Naive thymus-derived CD4-positive, alpha-beta T cell (primary cell): Measurements from ENCODE around the gene LCN10. TPM values are rescaled to one million over a fixed set of nuclear protein-coding genes. Genes with fewer than 3 reads are reported as not detected.

Experiments
- ATAC-seq: fragments of 150-1000 bp; cut with Tn5 transposase; 2 replicates; pipeline ENCODE4 v1.10.0; 2021; ENCODE audit warnings: mild to moderate bottlenecking, moderate library complexity
- CTCF ChIA-PET: fragments of 350-600 bp; sonication (Branson Sonifier 250); formaldehyde crosslinking; loops from one replicate; lab custom pipeline; 2021; ENCODE audit warnings: antibody characterized with exemption; lab: Charles Lee
- POLR2A ChIA-PET: fragments of 350-600 bp; sonication (Branson Sonifier 250); formaldehyde crosslinking; loops from one replicate; lab custom pipeline; 2021; ENCODE audit warnings: antibody characterized with exemption, inconsistent platforms; lab: Charles Lee
- DNase-seq, 9 donors: peaks; one replicate each; pipeline versions ENCODE4 v3.0.0 to v3.0.0-alpha.2; 2020 to 2022; ENCODE audit warnings: mixed read lengths in 1 of 9
- H3K27ac ChIP-seq: one replicate; pipeline ENCODE4 v1.7.0; 2013; ENCODE audit warnings: mild to moderate bottlenecking, low read depth, low read length, moderate library complexity
- H3K27me3 ChIP-seq, 2 donors: one replicate each; pipeline ENCODE4 v1.7.0; 2013; ENCODE audit warnings: low read length in 2 of 2, mild to moderate bottlenecking in 2 of 2, moderate library complexity in 2 of 2; ENCODE audit not compliant: control insufficient read depth in 2 of 2, insufficient read depth in 2 of 2
- H3K36me3 ChIP-seq, 3 experiments: 1 replicate in 2 of 3; 2 replicates in 1 of 3; pipeline ENCODE4 v1.7.0; 2013; ENCODE audit warnings: low read length in 3 of 3, mild to moderate bottlenecking in 3 of 3, moderate library complexity in 1 of 3; ENCODE audit not compliant: insufficient read depth in 3 of 3, control insufficient read depth in 2 of 3
- H3K4me1 ChIP-seq, 2 donors: one replicate each; pipeline ENCODE4 v1.7.0; 2013; ENCODE audit warnings: low read length in 2 of 2, mild to moderate bottlenecking in 2 of 2, moderate library complexity in 1 of 2; ENCODE audit not compliant: control insufficient read depth in 2 of 2, insufficient read depth in 2 of 2
- H3K4me3 ChIP-seq: 2 replicates; pipeline ENCODE4 v1.7.0; 2013; ENCODE audit warnings: mild to moderate bottlenecking, low read length
- H3K9me3 ChIP-seq, 3 experiments: 1 replicate in 2 of 3; 2 replicates in 1 of 3; pipeline ENCODE4 v1.7.0; 2013; ENCODE audit warnings: low read length in 3 of 3; ENCODE audit not compliant: control insufficient read depth in 2 of 3
- H3K27ac Mint-ChIP-seq, 9 donors: one replicate each; pipeline ENCODE4 v1.8.0; 2020 to 2022; ENCODE audit warnings: mixed read lengths in 9 of 9, mild to moderate bottlenecking in 8 of 9, moderate library complexity in 5 of 9, inconsistent platforms in 2 of 9
- H3K27me3 Mint-ChIP-seq, 5 donors: one replicate each; pipeline ENCODE4 v1.8.0; 2021 to 2022; ENCODE audit warnings: mixed read lengths in 5 of 5, mild to moderate bottlenecking in 1 of 5
- H3K36me3 Mint-ChIP-seq, 5 donors: one replicate each; pipeline ENCODE4 v1.8.0; 2020 to 2022; ENCODE audit warnings: mixed read lengths in 5 of 5, mild to moderate bottlenecking in 3 of 5, inconsistent platforms in 1 of 5
- H3K4me1 Mint-ChIP-seq, 7 donors: one replicate each; pipeline ENCODE4 v1.8.0; 2020 to 2022; ENCODE audit warnings: mixed read lengths in 7 of 7, mild to moderate bottlenecking in 3 of 7, inconsistent platforms in 1 of 7
- H3K4me3 Mint-ChIP-seq, 10 donors: one replicate each; pipeline ENCODE4 v1.8.0; 2020 to 2022; ENCODE audit warnings: mild to moderate bottlenecking in 10 of 10, mixed read lengths in 10 of 10, moderate library complexity in 6 of 10, inconsistent platforms in 2 of 10
- H3K9me3 Mint-ChIP-seq, 11 donors: one replicate each; pipeline ENCODE4 v1.8.0; 2020 to 2022; ENCODE audit warnings: mixed read lengths in 11 of 11, mild to moderate bottlenecking in 4 of 11, inconsistent platforms in 1 of 11, moderate library complexity in 1 of 11
- intact Hi-C, 2 donors: fragments of 100-400 bp; cut with micrococcal nuclease; formaldehyde crosslinking; loops; one replicate each; pipeline ENCODE4 v1.15.1; 2023
- polyA plus RNA-seq, 2 donors: library from polyadenylated mRNA; unstranded; fragments of 300-500 nt; fragmentation: Illumina TruSeq; gene quantifications; one replicate each; pipeline ENCODE4 v1.2.3, GENCODE V29; 2021
- total RNA-seq, 6 experiments: library from RNA in 5 of 6; stranded (reverse) in 5 of 6; gene quantifications; 1 replicate in 5 of 6; 2 replicates in 1 of 6; pipeline ENCODE4 v1.2.3 and lab custom pipeline; 2021 to 2026

Gene LCN10
- total and polyA plus RNA-seq, 7 experiments from 2014 or later = 0.34 to 3.2 (median 1.1) TPM; not detected in 1

DNA sequence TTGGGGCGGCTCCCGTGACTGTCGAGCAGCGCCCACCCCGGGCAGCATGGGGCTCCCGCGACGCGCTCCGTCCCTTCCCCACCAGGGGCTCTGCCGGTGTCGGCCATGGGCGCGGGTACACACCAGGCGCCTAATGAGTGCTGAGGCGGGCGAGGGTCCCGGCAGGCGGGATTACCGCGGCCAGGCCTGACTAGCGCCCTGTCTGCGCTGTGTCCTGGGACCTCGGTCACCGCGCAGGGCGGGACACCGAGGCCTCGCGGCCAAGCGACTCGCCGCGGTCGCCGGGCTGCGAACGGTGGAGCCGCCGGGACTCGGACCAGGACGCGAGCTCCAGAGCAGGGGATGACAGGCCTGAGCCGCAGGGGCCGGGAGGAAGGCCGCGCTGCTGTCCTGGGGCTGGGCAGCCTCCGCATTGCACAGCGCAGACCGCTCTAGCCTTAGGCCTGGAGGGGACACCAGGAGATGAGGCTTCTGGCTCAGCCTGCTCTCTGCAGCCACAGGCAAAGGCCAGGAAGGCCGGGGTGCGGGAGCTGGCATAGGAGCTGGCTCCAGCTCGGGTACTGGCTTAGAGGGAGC lies 14.1 kb downstream of the LCN10 start:
- CTCF ChIA-PET = interaction anchor here (0.9 to 2.7 kb wide), 2 partner anchors 13 to 40 kb away, joined by 3 to 8 read pairs; no protein-coding TSS in a partner anchor
- Mint-ChIP-seq H3K4me1 (peaks cover 12 to 37% (median 28%) of the 10 kb centered on the region in 7 donors), H3K9me3 (peaks cover 0 to 6% (median 0%) of the 10 kb centered on the region in 11 donors), H3K27me3 (peaks cover 0 to 5% (median 0%) of the 10 kb centered on the region in 5 donors), H3K4me3 (peak overlapping the region in 9 of 10 donors; percentile 16 to 99 (median 50)), H3K36me3 (peaks cover 0 to 17% (median 11%) of the 10 kb centered on the region in 5 donors), H3K27ac (peak overlapping the region in 2 of 9 donors; percentile 19 to 25)
- peaks cover 16 to 17% of the 10 kb centered on the region in 2 donors for H3K4me1 ChIP-seq
- intact Hi-C loops = loop anchor here (1.0 to 5.0 kb wide), 9 partner anchors 27 to 358 kb away; partner anchors contain the start of genes AGPAT2 (in 2 of the 2), SEC16A (in 2 of the 2), MAN1B1 (in 1 of the 2) and NOTCH1 (in 1 of the 2)
- H3K36me3 ChIP-seq = peaks cover 9 to 27% (median 13%) of the 10 kb centered on the region in 3 experiments
- H3K4me3 ChIP-seq = peak overlapping the region; percentile 87
- H3K9me3 ChIP-seq = no peaks in the 10 kb centered on the region
- POLR2A ChIA-PET = interaction anchor here (0.5 to 3.8 kb wide), 16 partner anchors 10 to 575 kb away, joined by 3 to 19 read pairs (median 5); partner anchors contain the start of genes AGPAT2 and LCN15
- ATAC-seq (no peak), DNase-seq (peak in 1 of 9 donors; percentile 21)
- no peaks in the 10 kb centered on the region for H3K27me3 ChIP-seq
- peak overlapping the region; percentile 83 for H3K27ac ChIP-seq

- Histone ChIP-seq H3K27me3 (no peaks in the 10 kb centered on the region), H3K4me3 (peak overlapping the region; percentile 87), H3K27ac (peak overlapping the region; percentile 83), H3K9me3 (no peaks in the 10 kb centered on the region), H3K4me1 (peaks cover 16 to 17% of the 10 kb centered on the region in 2 donors), H3K36me3 (peaks cover 9 to 32% (median 13%) of the 10 kb centered on the region in 3 experiments)
- peaks cover 0 to 19% (median 11%) of the 10 kb centered on the region in 5 donors for H3K36me3 Mint-ChIP-seq
- ChIA-PET POLR2A (interaction anchor here (0.5 to 3.8 kb wide), 19 partner anchors 9 to 575 kb away, joined by 3 to 19 read pairs (median 4); partner anchors contain the start of genes AGPAT2, LCN15 and TRAF2), CTCF (interaction anchor here (0.9 to 2.7 kb wide), 2 partner anchors 14 to 39 kb away, joined by 3 to 8 read pairs; no protein-coding TSS in a partner anchor)
- DNase-seq = peak; percentile 87 to 97 (median 92)
- intact Hi-C loops = loop anchor here (1.0 to 5.0 kb wide), 9 partner anchors 27 to 358 kb away; partner anchors contain the start of genes AGPAT2 (in 2 of the 2), SEC16A (in 2 of the 2), MAN1B1 (in 1 of the 2) and NOTCH1 (in 1 of the 2)
- peaks cover 0 to 5% (median 0%) of the 10 kb centered on the region in 5 donors for H3K27me3 Mint-ChIP-seq
- peaks cover 0 to 6% (median 0%) of the 10 kb centered on the region in 11 donors for H3K9me3 Mint-ChIP-seq
- H3K4me3 Mint-ChIP-seq = peak overlapping the region in 9 of 10 donors; percentile 47 to 99 (median 95)
- H3K4me1 Mint-ChIP-seq = peaks cover 12 to 37% (median 28%) of the 10 kb centered on the region in 7 donors
- H3K27ac Mint-ChIP-seq = peak overlapping the region in 7 of 9 donors; percentile 47 to 93 (median 92)
- peak; percentile 96 for ATAC-seq
Measured at GRCh38 chr9:136728080-136728547, 14.6 kb downstream of the LCN10 start.

DNA sequence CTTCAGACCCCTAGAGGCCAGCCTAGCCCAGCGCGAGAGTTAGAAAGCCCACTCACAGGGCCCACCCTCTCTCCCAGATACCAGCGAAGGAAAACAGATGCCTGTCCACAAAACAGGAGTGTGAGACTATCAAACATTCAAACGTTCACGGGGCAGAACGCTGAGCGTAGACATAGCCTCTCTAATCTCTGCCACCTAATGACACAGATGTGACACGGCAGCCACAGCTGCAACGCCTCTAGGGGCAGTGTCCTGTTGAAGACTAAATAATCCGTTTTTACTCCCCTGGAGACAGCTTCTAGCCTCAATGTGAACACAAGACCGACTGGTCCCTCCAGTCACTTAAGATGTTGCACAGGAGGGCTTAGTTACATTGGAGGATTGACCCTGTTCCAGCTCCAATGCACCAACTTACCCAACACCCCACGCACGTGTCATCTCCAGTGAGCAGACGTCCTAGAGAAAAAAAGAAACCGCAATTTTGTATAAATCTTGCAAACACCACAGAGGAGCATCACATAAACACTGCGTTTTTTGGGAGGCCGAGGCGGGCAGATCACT lies 16.0 kb downstream of the LCN10 start:
- intact Hi-C loops = loop anchor here (2.0 to 5.0 kb wide), 5 partner anchors 39 to 364 kb away; partner anchors contain the start of genes AGPAT2 (in 2 of the 2), DNLZ (in 1 of the 2), NOTCH1 (in 1 of the 2) and SEC16A (in 1 of the 2)
- Mint-ChIP-seq H3K4me1 (peaks cover 12 to 37% (median 27%) of the 10 kb centered on the region in 7 donors), H3K4me3 (peak overlapping the region; percentile 88 to 99 (median 96)), H3K9me3 (peaks cover 0 to 6% (median 0%) of the 10 kb centered on the region in 11 donors), H3K27me3 (peaks cover 0 to 5% (median 0%) of the 10 kb centered on the region in 5 donors), H3K36me3 (peaks cover 0 to 19% (median 11%) of the 10 kb centered on the region in 5 donors), H3K27ac (peak overlapping the region; percentile 84 to 97 (median 92))
- H3K27me3 ChIP-seq = no peaks in the 10 kb centered on the region
- no peaks in the 10 kb centered on the region for H3K9me3 ChIP-seq
- peak overlapping the region; percentile 87 for H3K4me3 ChIP-seq
- peak in 6 of 9 donors; percentile 24 to 61 (median 42) for DNase-seq
- CTCF ChIA-PET = interaction anchor here (0.6 kb wide), 2 partner anchors 89 to 303 kb away, joined by 3 read pairs; no protein-coding TSS in a partner anchor
- H3K27ac ChIP-seq = peak overlapping the region; percentile 83
- POLR2A ChIA-PET = interaction anchor here (0.6 to 3.8 kb wide), 17 partner anchors 8 to 558 kb away, joined by 3 to 19 read pairs (median 4); partner anchors contain the start of genes AGPAT2 and TRAF2
- ATAC-seq = peak; percentile 45
- peaks cover 9 to 46% (median 13%) of the 10 kb centered on the region in 3 experiments for H3K36me3 ChIP-seq
- H3K4me1 ChIP-seq = peaks cover 16 to 17% of the 10 kb centered on the region in 2 donors

DNA sequence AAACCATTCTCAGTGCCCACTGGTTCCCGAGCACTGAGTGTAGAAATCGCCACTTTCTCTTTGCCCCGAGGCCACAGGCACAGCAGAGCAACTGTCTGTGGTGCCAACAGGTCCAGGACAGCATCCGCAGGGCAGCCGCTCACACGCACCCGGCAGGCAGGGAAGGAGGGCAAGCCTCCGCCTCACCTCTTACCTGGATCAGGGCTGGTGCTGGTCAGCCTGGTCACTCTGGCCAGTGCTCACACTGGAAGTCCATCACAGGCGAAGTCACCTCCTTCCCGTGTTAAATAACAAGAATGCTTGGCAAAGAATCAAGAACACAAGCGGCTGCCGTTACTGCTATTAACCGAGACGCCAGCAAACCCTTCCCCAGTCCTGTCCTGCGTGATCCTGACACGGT lies 16.6 kb downstream of the LCN10 start:
- Histone ChIP-seq H3K27me3 (no peaks in the 10 kb centered on the region), H3K36me3 (peaks cover 9 to 52% (median 13%) of the 10 kb centered on the region in 3 experiments), H3K27ac (peak overlapping the region; percentile 83), H3K4me1 (peaks cover 16 to 17% of the 10 kb centered on the region in 2 donors), H3K9me3 (no peaks in the 10 kb centered on the region), H3K4me3 (peak overlapping the region; percentile 87)
- POLR2A ChIA-PET = interaction anchor here (0.7 to 3.8 kb wide), 7 partner anchors 7 to 187 kb away, joined by 3 to 15 read pairs (median 6); no protein-coding TSS in a partner anchor
- Mint-ChIP-seq H3K4me3 (peak overlapping the region; percentile 88 to 99 (median 96)), H3K36me3 (peaks cover 0 to 19% (median 13%) of the 10 kb centered on the region in 5 donors), H3K9me3 (peaks cover 0 to 6% (median 0%) of the 10 kb centered on the region in 11 donors), H3K27me3 (peaks cover 0 to 5% (median 0%) of the 10 kb centered on the region in 5 donors), H3K27ac (peak overlapping the region; percentile 84 to 97 (median 92)), H3K4me1 (peaks cover 14 to 37% (median 28%) of the 10 kb centered on the region in 7 donors)
- no peak for ATAC-seq
- intact Hi-C loops = loop anchor here (2.0 to 5.0 kb wide), 5 partner anchors 39 to 363 kb away; partner anchors contain the start of genes AGPAT2 (in 2 of the 2), DNLZ (in 1 of the 2), NOTCH1 (in 1 of the 2) and SEC16A (in 1 of the 2)
- CTCF ChIA-PET = interaction anchor here (0.7 kb wide), 2 partner anchors 64 to 167 kb away, joined by 3 to 6 read pairs; no protein-coding TSS in a partner anchor
- DNase-seq = no peak

DNA sequence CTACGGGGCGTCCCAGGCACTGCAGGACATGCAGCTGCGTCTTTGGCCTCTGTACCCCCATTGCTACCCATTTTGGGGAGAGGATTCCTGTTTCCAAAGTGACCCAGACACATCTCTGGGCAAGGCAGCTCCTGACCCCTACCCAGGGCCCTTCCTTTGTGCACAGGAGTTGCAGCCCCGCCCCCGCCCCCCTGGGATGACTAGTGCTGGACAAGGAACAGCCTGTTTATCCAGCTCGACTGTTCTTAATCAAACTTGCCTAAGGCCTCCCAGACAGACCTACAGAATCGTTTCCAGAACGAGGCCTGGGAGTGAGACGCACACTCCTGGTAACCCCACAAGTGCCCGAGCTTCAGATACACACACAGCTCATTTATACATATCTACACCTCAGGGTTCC lies 17.1 kb downstream of the LCN10 start:
- no peaks in the 10 kb centered on the region for H3K27me3 ChIP-seq
- no peak overlapping the region for H3K4me3 ChIP-seq
- H3K9me3 ChIP-seq = no peaks in the 10 kb centered on the region
- Mint-ChIP-seq H3K36me3 (peaks cover 0 to 19% (median 13%) of the 10 kb centered on the region in 5 donors), H3K9me3 (peaks cover 0 to 6% (median 0%) of the 10 kb centered on the region in 11 donors), H3K27ac (peak overlapping the region in 2 of 9 donors; percentile 4 to 26), H3K4me1 (peaks cover 16 to 37% (median 28%) of the 10 kb centered on the region in 7 donors), H3K27me3 (peaks cover 0 to 5% (median 0%) of the 10 kb centered on the region in 5 donors), H3K4me3 (peak overlapping the region in 6 of 10 donors; percentile 88 to 99 (median 96))
- peaks cover 9 to 57% (median 13%) of the 10 kb centered on the region in 3 experiments for H3K36me3 ChIP-seq
- no peak for ATAC-seq
- H3K27ac ChIP-seq = no peak overlapping the region
- intact Hi-C loops = loop anchor here (2.0 to 5.0 kb wide), 5 partner anchors 38 to 363 kb away; partner anchors contain the start of genes AGPAT2 (in 2 of the 2), DNLZ (in 1 of the 2), NOTCH1 (in 1 of the 2) and SEC16A (in 1 of the 2)
- CTCF ChIA-PET = interaction anchor here (0.7 kb wide), 2 partner anchors 65 to 166 kb away, joined by 3 to 6 read pairs; no protein-coding TSS in a partner anchor
- peaks cover 16 to 17% of the 10 kb centered on the region in 2 donors for H3K4me1 ChIP-seq
- no peak for DNase-seq
- POLR2A ChIA-PET = interaction anchor here (0.7 to 1.1 kb wide), 4 partner anchors 11 to 173 kb away, joined by 3 to 6 read pairs (median 4); no protein-coding TSS in a partner anchor
